SU-DHL-6 (cell line): ENCODE measurements around the gene BRD4.

Experiments used
- H2AFZ ChIP-seq: fragments of 200-600 bp; sonication (generic); 2 replicates; pipeline ENCODE4 v1.6.1; 2014; ENCODE audit warnings: low read depth, mild to moderate bottlenecking, moderate library complexity, mixed read lengths, antibody characterized with exemption, low read length; ENCODE audit not compliant: severe bottlenecking
- H3F3A ChIP-seq: fragments of 200-600 bp; shearing (Covaris generic); 2 replicates; pipeline ENCODE4 v1.6.0; 2016; ENCODE audit warnings: antibody characterized with exemption, mild to moderate bottlenecking; ENCODE audit not compliant: insufficient read depth
- H3K27ac ChIP-seq: fragments of 200-600 bp; sonication (generic); 2 replicates; pipeline ENCODE4 v1.5.1; 2016; ENCODE audit warnings: low read depth, mild to moderate bottlenecking, low read length, moderate library complexity, mixed read lengths
- H3K27me3 ChIP-seq: fragments of 200-600 bp; sonication (generic), shearing (Covaris generic); 2 replicates; pipeline ENCODE4 v1.6.0; 2014; ENCODE audit warnings: mild to moderate bottlenecking, low read length
- H3K36me3 ChIP-seq: fragments of 200-600 bp; sonication (generic); 2 replicates; pipeline ENCODE4 v1.6.1; 2014; ENCODE audit warnings: mild to moderate bottlenecking, low read length, mixed read lengths
- H3K4me2 ChIP-seq: fragments of 300-600, 200-600 bp; shearing (Covaris generic), sonication (generic); 2 replicates; pipeline ENCODE4 v1.6.0; 2014; ENCODE audit warnings: low read length, low read depth, mild to moderate bottlenecking; ENCODE audit not compliant: poor library complexity, severe bottlenecking
- H3K4me3 ChIP-seq: fragments of 200-600 bp; sonication (generic); 2 replicates; pipeline ENCODE4 v1.5.1; 2014; ENCODE audit warnings: antibody characterized with exemption, low read length, mild to moderate bottlenecking, mixed read lengths; ENCODE audit not compliant: insufficient read depth, poor library complexity, severe bottlenecking
- H3K79me2 ChIP-seq: fragments of 200-600 bp; sonication (generic); 2 replicates; pipeline ENCODE4 v1.6.1; 2014; ENCODE audit warnings: mild to moderate bottlenecking, low read length, moderate library complexity; ENCODE audit not compliant: insufficient read depth
- H3K9ac ChIP-seq: fragments of 200-600 bp; sonication (generic); 2 replicates; pipeline ENCODE4 v1.7.0; 2014; ENCODE audit warnings: mild to moderate bottlenecking, low read length
- H3K9me2 ChIP-seq: fragments of 200-600 bp; sonication (generic); replicated peaks from 2 replicates; pipeline ENCODE4 v1.6.1; 2014; ENCODE audit warnings: low read length; ENCODE audit not compliant: insufficient read depth
- H3K9me3 ChIP-seq: fragments of 200-600 bp; sonication (generic); 2 replicates; pipeline ENCODE4 v1.6.1; 2014; ENCODE audit warnings: low read length, mixed read lengths; ENCODE audit not compliant: insufficient read depth
- H4K20me1 ChIP-seq: fragments of 200-600 bp; sonication (generic); 2 replicates; pipeline ENCODE4 v1.6.1; 2014; ENCODE audit warnings: low read depth, mild to moderate bottlenecking, antibody characterized with exemption, low read length, moderate library complexity, mixed read lengths
- EZH2phosphoT487 ChIP-seq: fragments of 200-600 bp; sonication (generic), shearing (Covaris generic); conservative IDR thresholded peaks from 2 replicates; pipeline ENCODE4 v1.6.1; 2018; ENCODE audit warnings: mild to moderate bottlenecking, antibody characterized with exemption, low read length, moderate library complexity, mixed read lengths
- TF ChIP-seq, protein P1 (sequence below): fragments of 200-600 bp; sonication (generic); IDR thresholded peaks from one replicate; pipeline ENCODE4 v1.5.1; 2017; ENCODE audit warnings: antibody characterized with exemption, mild to moderate bottlenecking, low read length, moderate library complexity; ENCODE audit not compliant: insufficient read depth, poor library complexity, severe bottlenecking

Gene BRD4

DNA sequence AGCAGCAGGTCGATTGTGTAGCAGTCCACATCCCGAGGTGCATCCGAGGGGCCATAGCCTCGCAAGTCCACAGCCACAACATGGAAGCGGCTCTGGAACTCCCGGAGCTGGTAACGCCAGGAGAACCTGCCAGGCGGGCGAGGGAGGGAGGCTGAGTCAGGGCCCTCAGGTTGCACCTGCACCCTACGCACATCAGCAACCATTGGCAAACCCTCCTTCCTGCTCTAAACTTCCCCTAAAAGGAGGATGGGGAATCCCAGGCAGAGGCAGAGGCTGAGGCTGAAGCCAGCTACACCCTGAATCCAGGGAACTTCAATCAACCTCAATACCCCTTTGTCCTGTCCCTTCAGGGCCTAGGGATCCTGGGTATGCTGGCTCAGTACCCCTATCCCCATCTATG, 101.1 kb downstream of the BRD4 start:
- Histone ChIP-seq H3K27ac (no peak overlapping the region), H3K9me2 (no peaks in the 10 kb centered on the region), H3F3A (peaks cover 8% of the 10 kb centered on the region; the same call in 1 of the 2 replicates), H3K79me2 (no peaks in the 10 kb centered on the region), H3K27me3 (no peaks in the 10 kb centered on the region), H3K9me3 (no peaks in the 10 kb centered on the region), H3K4me2 (no peak overlapping the region), H3K9ac (no peak overlapping the region), H3K36me3 (peaks cover 4% of the 10 kb centered on the region; the same call in 1 of the 2 replicates), H4K20me1 (no peaks in the 10 kb centered on the region), H2AFZ (no peak overlapping the region), H3K4me3 (no peak overlapping the region)
- no peak for TF ChIP-seq EZH2phosphoT487
- TF ChIP-seq, protein P1, sequence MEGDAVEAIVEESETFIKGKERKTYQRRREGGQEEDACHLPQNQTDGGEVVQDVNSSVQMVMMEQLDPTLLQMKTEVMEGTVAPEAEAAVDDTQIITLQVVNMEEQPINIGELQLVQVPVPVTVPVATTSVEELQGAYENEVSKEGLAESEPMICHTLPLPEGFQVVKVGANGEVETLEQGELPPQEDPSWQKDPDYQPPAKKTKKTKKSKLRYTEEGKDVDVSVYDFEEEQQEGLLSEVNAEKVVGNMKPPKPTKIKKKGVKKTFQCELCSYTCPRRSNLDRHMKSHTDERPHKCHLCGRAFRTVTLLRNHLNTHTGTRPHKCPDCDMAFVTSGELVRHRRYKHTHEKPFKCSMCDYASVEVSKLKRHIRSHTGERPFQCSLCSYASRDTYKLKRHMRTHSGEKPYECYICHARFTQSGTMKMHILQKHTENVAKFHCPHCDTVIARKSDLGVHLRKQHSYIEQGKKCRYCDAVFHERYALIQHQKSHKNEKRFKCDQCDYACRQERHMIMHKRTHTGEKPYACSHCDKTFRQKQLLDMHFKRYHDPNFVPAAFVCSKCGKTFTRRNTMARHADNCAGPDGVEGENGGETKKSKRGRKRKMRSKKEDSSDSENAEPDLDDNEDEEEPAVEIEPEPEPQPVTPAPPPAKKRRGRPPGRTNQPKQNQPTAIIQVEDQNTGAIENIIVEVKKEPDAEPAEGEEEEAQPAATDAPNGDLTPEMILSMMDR, result no peak

GRCh38 chr19:15227261-15227660, 105.1 kb downstream of the BRD4 start:
- TF ChIP-seq, protein P1, result no peak
- TF ChIP-seq EZH2phosphoT487, result no peak
- Histone ChIP-seq H3K9me3 (no peaks in the 10 kb centered on the region), H3K79me2 (no peaks in the 10 kb centered on the region), H3K4me2 (no peak overlapping the region), H2AFZ (no peak overlapping the region), H3F3A (no peaks in the 10 kb centered on the region), H3K9ac (no peak overlapping the region), H3K27ac (no peak overlapping the region), H3K9me2 (no peaks in the 10 kb centered on the region), H3K4me3 (no peak overlapping the region), H3K27me3 (no peaks in the 10 kb centered on the region), H4K20me1 (no peaks in the 10 kb centered on the region), H3K36me3 (no peaks in the 10 kb centered on the region)

DNA sequence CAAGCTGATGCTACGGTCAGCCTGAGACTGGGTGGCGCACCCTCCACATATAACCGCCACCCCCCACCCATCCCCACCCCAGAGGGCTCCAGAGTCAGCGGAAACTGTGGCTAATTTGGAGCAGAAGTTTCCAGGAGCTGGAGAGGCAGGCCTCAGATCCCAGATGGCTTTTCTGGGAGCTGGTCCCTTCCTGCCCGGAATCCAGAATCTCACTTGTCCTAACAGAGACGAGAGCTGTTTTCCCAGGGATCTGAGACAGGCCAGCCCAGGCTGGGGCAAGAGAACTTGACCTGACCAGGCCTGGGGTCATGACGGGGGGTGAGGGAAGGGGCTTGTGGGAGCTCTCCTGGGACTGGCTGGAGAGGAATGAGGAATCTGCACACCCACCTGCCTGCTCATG, 106.6 kb downstream of the BRD4 start:
- no peak overlapping the region for H3K9ac ChIP-seq
- no peaks in the 10 kb centered on the region for H3K79me2 ChIP-seq
- no peak overlapping the region for H3K4me3 ChIP-seq
- no peaks in the 10 kb centered on the region for H3K27me3 ChIP-seq
- no peaks in the 10 kb centered on the region for H3K36me3 ChIP-seq
- no peak overlapping the region for H3K4me2 ChIP-seq
- H4K20me1 ChIP-seq, result no peaks in the 10 kb centered on the region
- H3K9me3 ChIP-seq, result no peaks in the 10 kb centered on the region
- no peak overlapping the region for H3K27ac ChIP-seq
- no peaks in the 10 kb centered on the region for H3K9me2 ChIP-seq
- no peaks in the 10 kb centered on the region for H3F3A ChIP-seq
- no peak overlapping the region for H2AFZ ChIP-seq
- TF ChIP-seq, protein P1, result no peak
- no peak for TF ChIP-seq EZH2phosphoT487
